Natural killer cell (primary cell): ENCODE results near the gene SPDYE6. TPM values are rescaled to one million over a fixed set of nuclear protein-coding genes. Genes with fewer than 3 reads are reported as not detected.
"Not testable (repeated sequence)": the region's sequence is repeated elsewhere in the genome, so short reads cannot be mapped to it uniquely, and the experiment has no call there.

Experiments
- ATAC-seq, 3 donors: fragments of 150-1000 bp in 2 of 3; fragments of 200-7000 bp in 1 of 3; cut with Tn5 transposase; 1 replicate in 1 of 3; 2 replicates in 2 of 3; pipeline ENCODE4 v1.10.0; 2021; ENCODE audit warnings: mild to moderate bottlenecking in 2 of 3, moderate library complexity in 2 of 3
- DNase-seq, 2 donors: peaks; one replicate each; pipeline versions ENCODE4 v3.0.0 to v3.0.0-alpha.2; 2013 to 2021; ENCODE audit warnings: mixed read lengths in 1 of 2
- H3K27ac ChIP-seq: one replicate; pipeline ENCODE4 v1.5.1; 2013; ENCODE audit warnings: mild to moderate bottlenecking, low read length
- H3K27me3 ChIP-seq: one replicate; pipeline ENCODE4 v1.6.1; 2013; ENCODE audit warnings: low read length; ENCODE audit not compliant: control insufficient read depth, insufficient read depth
- H3K36me3 ChIP-seq: one replicate; pipeline ENCODE4 v1.6.1; 2013; ENCODE audit warnings: low read length; ENCODE audit not compliant: control insufficient read depth, insufficient read depth
- H3K4me1 ChIP-seq: one replicate; pipeline ENCODE4 v1.6.1; 2013; ENCODE audit warnings: low read length; ENCODE audit not compliant: control insufficient read depth, insufficient read depth
- H3K4me3 ChIP-seq: one replicate; pipeline ENCODE4 v1.5.1; 2013; ENCODE audit warnings: low read length
- H3K9me3 ChIP-seq: one replicate; pipeline ENCODE4 v1.6.1; 2013; ENCODE audit warnings: low read length; ENCODE audit not compliant: control insufficient read depth, insufficient read depth
- H3K27ac Mint-ChIP-seq, 2 donors: one replicate each; pipeline ENCODE4 v1.8.0; 2022; ENCODE audit warnings: mild to moderate bottlenecking in 2 of 2, mixed read lengths in 2 of 2, moderate library complexity in 1 of 2
- H3K27me3 Mint-ChIP-seq, 2 donors: one replicate each; pipeline ENCODE4 v1.8.0; 2022; ENCODE audit warnings: low read depth in 2 of 2, mixed read lengths in 2 of 2
- H3K36me3 Mint-ChIP-seq: one replicate; pipeline ENCODE4 v1.8.0; 2022; ENCODE audit warnings: mixed read lengths
- H3K4me1 Mint-ChIP-seq, 2 donors: one replicate each; pipeline ENCODE4 v1.8.0; 2022; ENCODE audit warnings: mixed read lengths in 2 of 2
- H3K4me3 Mint-ChIP-seq: one replicate; pipeline ENCODE4 v1.8.0; 2022; ENCODE audit warnings: mild to moderate bottlenecking, moderate library complexity, mixed read lengths
- H3K9me3 Mint-ChIP-seq, 2 donors: one replicate each; pipeline ENCODE4 v1.8.0; 2022; ENCODE audit warnings: mixed read lengths in 2 of 2
- WGBS: methylation state at CpG from one replicate; pipeline ENCODE4 v1.1.7; 2013; ENCODE audit warnings: missing lambda C conversion rate; ENCODE audit not compliant: insufficient coverage; 5-methylcytosine and 5-hydroxymethylcytosine counted together
- intact Hi-C: fragments of 100-400 bp; cut with micrococcal nuclease; formaldehyde crosslinking; loops from one replicate; pipeline ENCODE4 v1.14.2; 2022
- total RNA-seq, 4 donors: library from RNA; stranded (reverse); fragments of 120-200 nt in 1 of 4; gene quantifications; one replicate each; pipeline versions ENCODE4 v1.2.3 to v1.2.4, GENCODE V29; 2013 to 2022

SPDYE6 gene
- total RNA-seq, 3 donors from 2014 or later (not counting 1 experiment from before 2014, with no cell fraction given), result not detected

- H3K27me3 Mint-ChIP-seq, DNase-seq, H3K36me3 ChIP-seq, H3K4me3 Mint-ChIP-seq, H3K9me3 Mint-ChIP-seq, H3K4me1 ChIP-seq, ATAC-seq, H3K27me3 ChIP-seq, H3K9me3 ChIP-seq, H3K4me3 ChIP-seq, H3K36me3 Mint-ChIP-seq, intact Hi-C loops, H3K27ac Mint-ChIP-seq, H3K27ac ChIP-seq: not testable (repeated sequence)
- WGBS, result no CpG with 5 or more reads among the region's 7 CpGs
- peaks cover 13 to 14% of the 10 kb centered on the region in 2 donors for H3K4me1 Mint-ChIP-seq
Measured at GRCh38 chr7:102365390-102365789, 9.1 kb upstream of the SPDYE6 start.

GRCh38 chr7:102364394-102364886, 8.2 kb upstream of the SPDYE6 start:
- intact Hi-C loops, DNase-seq, H3K4me1 ChIP-seq, ATAC-seq, H3K36me3 Mint-ChIP-seq, H3K9me3 ChIP-seq, H3K27me3 ChIP-seq, H3K36me3 ChIP-seq, H3K27me3 Mint-ChIP-seq, H3K9me3 Mint-ChIP-seq: not testable (repeated sequence)
- H3K27ac ChIP-seq, result peak overlapping the region; percentile 20
- peak overlapping the region; percentile 81 for H3K4me3 Mint-ChIP-seq
- WGBS, result 0% methylated on average over 12 of the region's 20 CpGs
- H3K4me1 Mint-ChIP-seq, result peaks cover 13% of the 10 kb centered on the region in 2 donors
- peak overlapping the region; percentile 60 for H3K4me3 ChIP-seq
- H3K27ac Mint-ChIP-seq, result peak overlapping the region; percentile 48 to 82

- H3K9me3 Mint-ChIP-seq, H3K36me3 ChIP-seq, H3K36me3 Mint-ChIP-seq, intact Hi-C loops, H3K27me3 Mint-ChIP-seq, H3K9me3 ChIP-seq, H3K4me1 ChIP-seq, H3K27me3 ChIP-seq: not testable (repeated sequence)
- under 1% methylated on average over 76 of the region's 76 CpGs for WGBS
- Mint-ChIP-seq H3K4me1 (peaks cover 13% of the 10 kb centered on the region in 2 donors), H3K4me3 (peak overlapping the region; percentile 89), H3K27ac (peak overlapping the region; percentile 71 to 82)
- peak; percentile 83 to 97 for DNase-seq
- peak overlapping the region; percentile 59 for H3K27ac ChIP-seq
- peak; percentile 96 to 100 (median 99) for ATAC-seq
- peak overlapping the region; percentile 60 for H3K4me3 ChIP-seq
Measured at GRCh38 chr7:102363549-102364393, 7.5 kb upstream of the SPDYE6 start.

GRCh38 chr7:102346983-102347382, 9.3 kb downstream of the SPDYE6 start:
- H3K4me1 ChIP-seq, H3K36me3 Mint-ChIP-seq, H3K9me3 Mint-ChIP-seq, intact Hi-C loops, H3K4me3 Mint-ChIP-seq, H3K36me3 ChIP-seq, DNase-seq, H3K27ac ChIP-seq, H3K9me3 ChIP-seq, H3K27me3 Mint-ChIP-seq, ATAC-seq, H3K4me1 Mint-ChIP-seq, H3K27me3 ChIP-seq, H3K4me3 ChIP-seq, H3K27ac Mint-ChIP-seq: not testable (repeated sequence)
- no CpG with 5 or more reads among the region's 6 CpGs for WGBS

GRCh38 chr7:102340599-102341368, 15.5 kb downstream of the SPDYE6 start:
- H3K27me3 ChIP-seq, intact Hi-C loops, H3K4me1 Mint-ChIP-seq, H3K36me3 Mint-ChIP-seq, H3K36me3 ChIP-seq, H3K27me3 Mint-ChIP-seq, H3K4me3 ChIP-seq, H3K9me3 Mint-ChIP-seq, H3K27ac ChIP-seq, H3K4me3 Mint-ChIP-seq, ATAC-seq, H3K27ac Mint-ChIP-seq, H3K9me3 ChIP-seq, DNase-seq, H3K4me1 ChIP-seq: not testable (repeated sequence)
- WGBS, result 79% methylated on average over 2 of the region's 7 CpGs

- H3K27ac Mint-ChIP-seq, H3K4me3 Mint-ChIP-seq, ATAC-seq, H3K36me3 ChIP-seq, H3K27me3 Mint-ChIP-seq, H3K9me3 ChIP-seq, H3K4me1 Mint-ChIP-seq, H3K4me3 ChIP-seq, H3K27me3 ChIP-seq, H3K4me1 ChIP-seq, H3K9me3 Mint-ChIP-seq, H3K27ac ChIP-seq, intact Hi-C loops, DNase-seq, H3K36me3 Mint-ChIP-seq: not testable (repeated sequence)
- no CpG with 5 or more reads among the region's 4 CpGs for WGBS
Measured at GRCh38 chr7:102337420-102337819, 18.8 kb downstream of the SPDYE6 start.

GRCh38 chr7:102337002-102337401, 19.2 kb downstream of the SPDYE6 start:
- no CpG with 5 or more reads among the region's 8 CpGs for WGBS
- H3K27ac ChIP-seq, H3K36me3 Mint-ChIP-seq, H3K36me3 ChIP-seq, H3K9me3 ChIP-seq, DNase-seq, H3K4me3 ChIP-seq, H3K4me1 Mint-ChIP-seq, H3K4me3 Mint-ChIP-seq, ATAC-seq, H3K4me1 ChIP-seq, intact Hi-C loops, H3K27me3 ChIP-seq, H3K27me3 Mint-ChIP-seq, H3K27ac Mint-ChIP-seq, H3K9me3 Mint-ChIP-seq: not testable (repeated sequence)
